KMS-11 (cell line): Measurements from ENCODE around the gene UROS.

Source experiments
- H2AFZ ChIP-seq: fragments of 200-600 bp; sonication (generic); 2 replicates; pipeline ENCODE4 v1.6.1; 2016; ENCODE audit warnings: antibody characterized with exemption, mixed run types, low read depth
- H3K27ac ChIP-seq: fragments of 200-600 bp; sonication (generic); 2 replicates; pipeline ENCODE4 v1.6.1; 2016; ENCODE audit warnings: mild to moderate bottlenecking, mixed run types
- H3K27me3 ChIP-seq: fragments of 200-600 bp; sonication (generic); 2 replicates; pipeline ENCODE4 v1.6.1; 2017; ENCODE audit warnings: mild to moderate bottlenecking, low read depth, mixed run types, moderate library complexity; ENCODE audit not compliant: insufficient read depth
- H3K36me3 ChIP-seq: fragments of 200-600 bp; sonication (generic); 2 replicates; pipeline ENCODE4 v1.6.1; 2017; ENCODE audit warnings: mild to moderate bottlenecking, mixed run types; ENCODE audit not compliant: insufficient read depth
- H3K4me1 ChIP-seq: fragments of 200-600 bp; sonication (generic); 2 replicates; pipeline ENCODE4 v1.6.1; 2016; ENCODE audit warnings: mild to moderate bottlenecking, low read depth, mixed run types; ENCODE audit not compliant: poor library complexity, severe bottlenecking
- H3K4me2 ChIP-seq: fragments of 200-600 bp; sonication (generic); 2 replicates; pipeline ENCODE4 v1.7.0; 2016; ENCODE audit warnings: mild to moderate bottlenecking, mixed run types
- H3K4me3 ChIP-seq: fragments of 200-600 bp; sonication (generic); IDR thresholded peaks from 2 replicates; pipeline ENCODE4 v1.6.1; 2017; ENCODE audit warnings: low read depth, low read length, mixed read lengths; ENCODE audit not compliant: insufficient read depth
- H3K79me2 ChIP-seq: fragments of 200-600 bp; sonication (generic); 2 replicates; pipeline ENCODE4 v1.6.1; 2016; ENCODE audit warnings: low read depth, mixed run types; ENCODE audit not compliant: insufficient read depth
- H3K9ac ChIP-seq: fragments of 200-600 bp; sonication (generic); 2 replicates; pipeline ENCODE4 v1.6.1; 2016; ENCODE audit warnings: mild to moderate bottlenecking, mixed run types
- H4K20me1 ChIP-seq: fragments of 200-600 bp; sonication (generic); 2 replicates; pipeline ENCODE4 v1.6.1; 2016; ENCODE audit warnings: mild to moderate bottlenecking, mixed run types; ENCODE audit not compliant: insufficient read depth
- TF ChIP-seq, protein P1 (sequence below): fragments of 200-600 bp; sonication (generic); conservative IDR thresholded peaks from 2 replicates; pipeline ENCODE4 v1.6.1; 2017; ENCODE audit warnings: low read depth, mild to moderate bottlenecking, antibody characterized with exemption, low read length, moderate library complexity, mixed read lengths

The UROS gene

DNA sequence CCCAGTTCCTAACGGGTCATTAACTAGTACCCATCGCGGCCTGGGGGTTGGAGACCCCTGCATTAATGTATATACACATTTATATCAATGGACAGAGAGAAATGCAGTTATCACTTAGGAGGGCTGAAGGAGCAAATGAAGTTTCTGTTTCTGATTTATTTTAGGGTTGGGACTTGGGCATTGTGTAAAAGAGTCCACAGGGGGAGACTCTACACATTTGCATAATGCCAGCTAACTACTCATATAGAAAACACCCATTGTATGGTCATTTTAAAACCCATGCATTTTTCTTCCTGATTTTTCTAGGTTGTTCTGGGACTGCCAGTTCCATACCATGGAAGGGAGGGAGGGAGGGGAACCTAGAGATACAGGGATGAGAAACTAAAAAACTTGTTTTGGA is 23.8 kb upstream of the UROS start:
- H2AFZ ChIP-seq, result no peak overlapping the region
- no peaks in the 10 kb centered on the region for H3K36me3 ChIP-seq
- no peaks in the 10 kb centered on the region for H3K4me1 ChIP-seq
- TF ChIP-seq, protein P1, sequence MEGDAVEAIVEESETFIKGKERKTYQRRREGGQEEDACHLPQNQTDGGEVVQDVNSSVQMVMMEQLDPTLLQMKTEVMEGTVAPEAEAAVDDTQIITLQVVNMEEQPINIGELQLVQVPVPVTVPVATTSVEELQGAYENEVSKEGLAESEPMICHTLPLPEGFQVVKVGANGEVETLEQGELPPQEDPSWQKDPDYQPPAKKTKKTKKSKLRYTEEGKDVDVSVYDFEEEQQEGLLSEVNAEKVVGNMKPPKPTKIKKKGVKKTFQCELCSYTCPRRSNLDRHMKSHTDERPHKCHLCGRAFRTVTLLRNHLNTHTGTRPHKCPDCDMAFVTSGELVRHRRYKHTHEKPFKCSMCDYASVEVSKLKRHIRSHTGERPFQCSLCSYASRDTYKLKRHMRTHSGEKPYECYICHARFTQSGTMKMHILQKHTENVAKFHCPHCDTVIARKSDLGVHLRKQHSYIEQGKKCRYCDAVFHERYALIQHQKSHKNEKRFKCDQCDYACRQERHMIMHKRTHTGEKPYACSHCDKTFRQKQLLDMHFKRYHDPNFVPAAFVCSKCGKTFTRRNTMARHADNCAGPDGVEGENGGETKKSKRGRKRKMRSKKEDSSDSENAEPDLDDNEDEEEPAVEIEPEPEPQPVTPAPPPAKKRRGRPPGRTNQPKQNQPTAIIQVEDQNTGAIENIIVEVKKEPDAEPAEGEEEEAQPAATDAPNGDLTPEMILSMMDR, result no peak
- H3K79me2 ChIP-seq, result no peaks in the 10 kb centered on the region
- H4K20me1 ChIP-seq, result no peaks in the 10 kb centered on the region
- H3K9ac ChIP-seq, result no peak overlapping the region
- H3K4me3 ChIP-seq, result no peak overlapping the region
- no peak overlapping the region for H3K27ac ChIP-seq
- no peaks in the 10 kb centered on the region for H3K27me3 ChIP-seq
- H3K4me2 ChIP-seq, result no peak overlapping the region

DNA sequence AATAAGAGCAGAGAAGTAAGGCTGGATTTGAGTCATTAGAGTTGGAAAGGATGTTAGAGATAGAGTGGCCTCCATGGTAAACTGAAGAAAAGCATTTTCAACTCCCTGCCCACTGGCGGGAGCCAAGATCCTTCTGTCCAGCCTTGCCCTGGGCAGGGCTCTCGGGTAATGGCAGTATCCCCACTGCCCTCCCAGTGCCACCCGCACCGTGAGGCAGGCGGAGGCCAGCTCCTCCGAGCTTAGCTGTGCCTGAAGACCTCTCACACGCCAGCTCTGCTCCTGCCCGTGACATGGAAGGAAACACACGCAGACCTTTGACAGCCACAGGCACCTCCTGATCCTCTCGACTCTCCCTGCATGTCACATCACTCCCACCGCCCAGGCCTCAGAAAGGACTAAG is 22.6 kb upstream of the UROS start:
- no peak overlapping the region for H3K4me2 ChIP-seq
- H3K79me2 ChIP-seq, result no peaks in the 10 kb centered on the region
- no peaks in the 10 kb centered on the region for H4K20me1 ChIP-seq
- H3K4me3 ChIP-seq, result no peak overlapping the region
- H3K9ac ChIP-seq, result no peak overlapping the region
- H2AFZ ChIP-seq, result no peak overlapping the region
- TF ChIP-seq, protein P1, result no peak
- H3K27me3 ChIP-seq, result no peaks in the 10 kb centered on the region
- H3K27ac ChIP-seq, result no peak overlapping the region
- H3K36me3 ChIP-seq, result no peaks in the 10 kb centered on the region
- no peaks in the 10 kb centered on the region for H3K4me1 ChIP-seq

GRCh38 chr10:125844751-125845221 is 21.7 kb upstream of the UROS start:
- H3K4me2 ChIP-seq, result no peak overlapping the region
- no peak overlapping the region for H3K27ac ChIP-seq
- no peak overlapping the region for H2AFZ ChIP-seq
- H3K27me3 ChIP-seq, result no peaks in the 10 kb centered on the region
- H3K36me3 ChIP-seq, result no peaks in the 10 kb centered on the region
- H3K9ac ChIP-seq, result no peak overlapping the region
- H4K20me1 ChIP-seq, result no peaks in the 10 kb centered on the region
- H3K4me1 ChIP-seq, result no peaks in the 10 kb centered on the region
- TF ChIP-seq, protein P1, result no peak
- H3K4me3 ChIP-seq, result no peak overlapping the region
- no peaks in the 10 kb centered on the region for H3K79me2 ChIP-seq

DNA sequence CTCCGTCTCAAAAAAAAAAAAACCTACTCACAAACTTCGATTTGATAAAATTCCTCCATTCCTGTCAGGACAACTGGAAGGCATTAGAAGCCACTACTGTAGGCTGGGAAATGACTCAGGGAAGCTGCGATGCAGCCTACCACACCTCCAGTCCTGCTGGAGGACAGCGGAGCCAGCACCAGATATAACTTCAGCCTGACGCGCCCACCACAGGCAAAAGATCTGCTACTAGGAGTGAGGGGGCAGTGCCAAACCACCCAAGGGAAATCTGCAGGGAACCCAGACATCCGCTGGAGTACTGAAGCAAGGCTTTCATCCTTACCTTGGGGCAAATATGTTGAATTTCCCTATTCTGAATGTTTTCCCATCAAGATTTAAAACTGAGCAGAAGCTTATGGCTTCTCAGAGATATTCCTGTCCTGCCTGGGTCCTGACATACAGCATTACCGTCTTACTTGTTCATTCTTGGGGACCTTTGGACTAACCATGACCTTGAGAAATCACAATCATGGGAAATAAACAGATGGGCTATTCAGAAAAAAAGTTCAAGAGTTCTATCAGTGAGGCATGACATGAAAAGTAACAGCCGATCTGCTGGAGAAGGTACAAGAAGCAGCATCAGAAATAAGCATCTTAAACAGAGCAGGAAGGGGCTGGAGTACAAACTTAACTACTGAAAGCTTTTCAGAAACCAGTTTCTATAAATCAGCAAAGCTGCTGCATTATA is 20.7 kb upstream of the UROS start:
- H3K4me3 ChIP-seq, result no peak overlapping the region
- no peak overlapping the region for H3K9ac ChIP-seq
- H4K20me1 ChIP-seq, result no peaks in the 10 kb centered on the region
- TF ChIP-seq, protein P1, result no peak
- no peaks in the 10 kb centered on the region for H3K4me1 ChIP-seq
- no peak overlapping the region for H3K4me2 ChIP-seq
- H3K79me2 ChIP-seq, result no peaks in the 10 kb centered on the region
- no peaks in the 10 kb centered on the region for H3K36me3 ChIP-seq
- no peak overlapping the region for H3K27ac ChIP-seq
- H3K27me3 ChIP-seq, result no peaks in the 10 kb centered on the region
- H2AFZ ChIP-seq, result no peak overlapping the region
